Heart left ventricle (tissue), 16 donors: ENCODE measurements around the gene ITPK1. TPM values are rescaled to one million over a fixed set of nuclear protein-coding genes. Genes with fewer than 3 reads are reported as not detected.

ENCODE experiments used
- ATAC-seq, 4 donors: fragments of 200-7000 bp; cut with Tn5 transposase; one replicate each; pipeline ENCODE4 v1.9.1; 2020 to 2022; ENCODE audit warnings: moderate library complexity in 4 of 4, mild to moderate bottlenecking in 3 of 4, moderate number of reproducible peaks in 1 of 4
- DNase-seq, 5 donors: peaks; one replicate each; pipeline ENCODE4 v3.0.0-alpha.2; 2020
- H3K27ac ChIP-seq, 12 donors: fragments of 200-600 bp; sonication (generic) in 4 of 12; one replicate each; pipeline versions ENCODE4 v1.5.0 to v1.8.0; 2016 to 2022; ENCODE audit warnings: mild to moderate bottlenecking in 2 of 12
- H3K27me3 ChIP-seq, 9 donors: fragments of 200-600 bp; sonication (generic) in 2 of 9; one replicate each; pipeline versions ENCODE4 v1.5.1 to v1.8.0; 2016 to 2022; ENCODE audit warnings: mild to moderate bottlenecking in 3 of 9
- H3K36me3 ChIP-seq, 9 donors: fragments of 200-600 bp; sonication (generic) in 2 of 9; one replicate each; pipeline versions ENCODE4 v1.5.0 to v1.8.0; 2018 to 2022; ENCODE audit warnings: mild to moderate bottlenecking in 2 of 9
- H3K4me1 ChIP-seq, 12 donors: fragments of 200-600 bp; sonication (generic) in 4 of 12; one replicate each; pipeline versions ENCODE4 v1.5.0 to v1.8.0; 2016 to 2022; ENCODE audit warnings: mild to moderate bottlenecking in 3 of 12
- H3K4me3 ChIP-seq, 12 donors: fragments of 200-600 bp; sonication (generic) in 4 of 12; one replicate each; pipeline versions ENCODE4 v1.5.0 to v1.8.0; 2017 to 2022; ENCODE audit warnings: mild to moderate bottlenecking in 9 of 12, moderate library complexity in 4 of 12
- H3K9me3 ChIP-seq, 12 donors: fragments of 200-600 bp; sonication (generic) in 4 of 12; one replicate each; pipeline versions ENCODE4 v1.5.0 to v1.8.0; 2016 to 2022; ENCODE audit warnings: mild to moderate bottlenecking in 1 of 12
- POLR2A ChIP-seq, 2 donors: fragments of 450-650 bp; IDR thresholded peaks; one replicate each; pipeline ENCODE4 v1.6.1; 2017; ENCODE audit warnings: antibody characterized with exemption in 2 of 2, mild to moderate bottlenecking in 2 of 2, moderate library complexity in 2 of 2
- WGBS, 4 donors: extraction: QIAGEN DNeasy Blood & Tissue Kit in 2 of 4; methylation state at CpG; one replicate each; pipeline versions ENCODE4 v1.1.5 to v1.1.7; 2013 to 2018; 5-methylcytosine and 5-hydroxymethylcytosine counted together
- intact Hi-C, 10 donors: fragments of 100-400 bp; cut with DNase I; formaldehyde crosslinking; loops; one replicate each; pipeline versions ENCODE4 v1.11.1 to v1.14.2; 2022
- polyA plus RNA-seq, 2 donors: library from polyadenylated mRNA; stranded (reverse); fragments of 200-250 nt; gene quantifications; one replicate each; pipeline ENCODE4 v1.2.3, GENCODE V29; 2013
- total RNA-seq, 9 donors: library from RNA; depleted of rRNA in 2 of 9; stranded (reverse); fragments of >200 nt in 2 of 9; fragmentation: NEBNext Ultra II Directional in 3 of 9; extraction: Animal tissue kit (Norgen Biotek cat#: 25700) in 3 of 9; gene quantifications; one replicate each; pipeline versions ENCODE4 v1.1.0 to v1.2.4, GENCODE V29; 2016 to 2023
- TF ChIP-seq, protein P1 (sequence below), 12 donors: fragments of 200-600 bp; sonication (generic) in 4 of 12; IDR thresholded peaks; one replicate each; pipeline versions ENCODE4 v1.5.0 to v1.8.0; 2018 to 2022; ENCODE audit warnings: antibody characterized with exemption in 12 of 12, mild to moderate bottlenecking in 5 of 12
- donor health status: ischemic (EF 13 %, LVEDD 7.1; RV severe dilation, severe dysfunction).
- donor health status: healthy with polysubstance abuse.
- donor health status: DM: no; HTN: yes; CAD: no.
- donor health status: DM: no; HTN: no; CAD: no.
- donor health status: ischemic (EF 25% LVEDD 6.9; RV normal size, moderate dysfunction).
- donor health status: ischemic (EF 25% LVEDD 5.7; RV mildly dilated, moderate dysfunction).
- donor health status: healthy.
- donor health status: DM: yes; HTN: yes; CAD: no.
- donor health status: ischemic (EF 35%, LVEDD 5.7; RV mildly dilated, moderate dysfunction).
- donor health status: nonischemic (EF 11% LVEDD 7.7; RV severe dilation, severe dysfunction).
- donor health status: DM: yes; HTN: yes; CAD: no.
- donor health status: PGD.
- donor health status: ischemic (EF 29% LVEDD 5.4; RV normal size, mild dysfunction).
- donor health status: nonischemic (EF 23%, LVEDD 6.1; RV moderate dilation, normal function).

Gene ITPK1
- total and polyA plus RNA-seq, 11 donors: 44.5 to 158 (median 91.0) TPM

DNA sequence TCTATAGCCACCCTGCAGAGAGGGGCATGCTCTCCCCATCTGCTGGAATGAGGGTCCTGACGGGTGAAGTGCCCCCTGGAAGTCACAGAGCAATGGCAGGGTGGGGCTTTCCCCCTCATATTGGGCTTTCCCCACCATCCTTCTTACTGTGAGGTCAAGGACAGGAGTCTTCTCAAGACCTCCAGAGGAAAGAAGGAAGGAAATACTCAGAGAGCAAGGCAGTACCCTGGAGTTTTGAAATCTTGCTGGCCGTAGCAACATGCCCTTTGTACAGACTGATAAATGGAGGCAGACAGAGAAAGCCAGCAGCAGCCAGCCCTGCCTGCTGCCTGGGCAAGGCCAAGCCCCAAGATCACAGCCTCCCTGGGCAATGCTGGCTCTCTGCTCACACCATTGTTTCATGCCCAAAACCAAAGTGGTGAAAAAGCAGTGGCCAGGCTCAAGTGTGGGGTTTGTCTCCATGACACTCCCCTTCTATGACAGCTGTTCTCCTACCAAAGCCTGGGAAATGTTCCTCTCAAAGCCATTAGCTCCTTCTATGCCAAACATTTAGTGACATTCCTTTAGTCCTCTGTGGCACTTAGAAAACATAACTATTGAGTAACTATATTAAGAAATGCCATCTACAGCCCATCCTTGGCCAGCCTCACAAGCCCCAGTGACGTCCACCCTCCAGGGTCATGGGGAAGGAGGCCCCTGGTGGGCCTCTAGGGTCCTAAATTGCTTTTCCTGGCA, 13.2 kb upstream of the ITPK1 start:
- intact Hi-C loops: no loop called here
- DNase-seq: no peak
- peak overlapping the region in 8 of 12 donors; percentile 11 to 59 (median 23) for H3K27ac ChIP-seq
- no peaks in the 10 kb centered on the region for H3K36me3 ChIP-seq
- H3K4me1 ChIP-seq: peaks cover 0 to 23% (median 0%) of the 10 kb centered on the region in 12 donors
- H3K27me3 ChIP-seq: no peaks in the 10 kb centered on the region
- TF ChIP-seq POLR2A (IDR thresholded peaks at IDR 0.05): no peak
- TF ChIP-seq, protein P1, sequence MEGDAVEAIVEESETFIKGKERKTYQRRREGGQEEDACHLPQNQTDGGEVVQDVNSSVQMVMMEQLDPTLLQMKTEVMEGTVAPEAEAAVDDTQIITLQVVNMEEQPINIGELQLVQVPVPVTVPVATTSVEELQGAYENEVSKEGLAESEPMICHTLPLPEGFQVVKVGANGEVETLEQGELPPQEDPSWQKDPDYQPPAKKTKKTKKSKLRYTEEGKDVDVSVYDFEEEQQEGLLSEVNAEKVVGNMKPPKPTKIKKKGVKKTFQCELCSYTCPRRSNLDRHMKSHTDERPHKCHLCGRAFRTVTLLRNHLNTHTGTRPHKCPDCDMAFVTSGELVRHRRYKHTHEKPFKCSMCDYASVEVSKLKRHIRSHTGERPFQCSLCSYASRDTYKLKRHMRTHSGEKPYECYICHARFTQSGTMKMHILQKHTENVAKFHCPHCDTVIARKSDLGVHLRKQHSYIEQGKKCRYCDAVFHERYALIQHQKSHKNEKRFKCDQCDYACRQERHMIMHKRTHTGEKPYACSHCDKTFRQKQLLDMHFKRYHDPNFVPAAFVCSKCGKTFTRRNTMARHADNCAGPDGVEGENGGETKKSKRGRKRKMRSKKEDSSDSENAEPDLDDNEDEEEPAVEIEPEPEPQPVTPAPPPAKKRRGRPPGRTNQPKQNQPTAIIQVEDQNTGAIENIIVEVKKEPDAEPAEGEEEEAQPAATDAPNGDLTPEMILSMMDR (IDR thresholded peaks at IDR 0.05): no peak
- no peak overlapping the region for H3K4me3 ChIP-seq
- peak; percentile 35 to 80 (median 62) for ATAC-seq
- 33 to 51% (median 47%) methylated on average over 3 of the region's 3 CpGs for WGBS, 4 donors
- H3K9me3 ChIP-seq: no peaks in the 10 kb centered on the region

DNA sequence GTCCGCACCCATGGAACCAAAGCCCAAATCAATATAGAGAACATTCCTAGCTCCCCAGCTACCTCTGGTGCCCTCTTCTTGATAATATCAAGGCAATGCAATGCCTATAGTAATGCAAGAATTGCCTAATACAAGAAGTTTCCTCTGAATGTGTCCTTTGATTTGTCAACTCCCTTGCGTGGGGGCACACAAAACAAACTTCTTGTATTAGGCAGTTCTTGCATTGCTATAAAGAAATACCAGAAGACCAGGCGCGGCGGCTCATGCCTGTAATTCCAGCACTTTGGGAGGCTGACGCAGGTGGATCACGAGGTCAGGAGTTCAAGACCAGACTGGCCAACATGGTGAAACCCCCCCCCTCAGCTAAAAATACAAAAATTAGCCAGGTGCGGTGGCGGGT, 10.4 kb upstream of the ITPK1 start:
- Histone ChIP-seq H3K36me3 (no peaks in the 10 kb centered on the region), H3K4me1 (peaks cover 0 to 11% (median 0%) of the 10 kb centered on the region in 12 donors), H3K9me3 (no peaks in the 10 kb centered on the region), H3K4me3 (no peak overlapping the region), H3K27ac (no peak overlapping the region), H3K27me3 (no peaks in the 10 kb centered on the region)
- intact Hi-C loops: no loop called here
- DNase-seq (no peak), ATAC-seq (no peak)
- TF ChIP-seq, protein P1 (IDR thresholded peaks at IDR 0.05): no peak
- no peak for TF ChIP-seq POLR2A (IDR thresholded peaks at IDR 0.05)
- 92 to 96% (median 93%) methylated on average over 9 of the region's 9 CpGs for WGBS, 4 donors

GRCh38 chr14:93122826-93123225, 7.1 kb upstream of the ITPK1 start:
- TF ChIP-seq POLR2A (IDR thresholded peaks at IDR 0.05): no peak
- TF ChIP-seq, protein P1 (IDR thresholded peaks at IDR 0.05): no peak
- Histone ChIP-seq H3K9me3 (no peaks in the 10 kb centered on the region), H3K27me3 (no peaks in the 10 kb centered on the region), H3K4me1 (peaks cover 0 to 10% (median 0%) of the 10 kb centered on the region in 12 donors), H3K27ac (no peak overlapping the region), H3K4me3 (no peak overlapping the region), H3K36me3 (no peaks in the 10 kb centered on the region)
- no peak for ATAC-seq
- WGBS, 4 donors: 77 to 91% (median 89%) methylated on average over 6 of the region's 6 CpGs
- no peak for DNase-seq
- intact Hi-C loops: no loop called here

GRCh38 chr14:93121030-93121834, 5.5 kb upstream of the ITPK1 start:
- WGBS, 4 donors: 39 to 47% (median 46%) methylated on average over 5 of the region's 5 CpGs
- Histone ChIP-seq H3K9me3 (no peaks in the 10 kb centered on the region), H3K27me3 (no peaks in the 10 kb centered on the region), H3K36me3 (no peaks in the 10 kb centered on the region), H3K4me3 (no peak overlapping the region), H3K27ac (no peak overlapping the region), H3K4me1 (peaks cover 0 to 16% (median 6%) of the 10 kb centered on the region in 12 donors)
- ATAC-seq (peak in 1 of 4 donors; percentile 19), DNase-seq (no peak)
- intact Hi-C loops: no loop called here
- TF ChIP-seq, protein P1 (IDR thresholded peaks at IDR 0.05): no peak
- no peak for TF ChIP-seq POLR2A (IDR thresholded peaks at IDR 0.05)
